DND-41 (cell line): ENCODE results near the gene GAS2.

Source experiments
- ATAC-seq: fragments of 200-7000 bp; cut with Tn5 transposase; 3 replicates; pipeline ENCODE4 v1.9.1; 2021; ENCODE audit warnings: low read depth; ENCODE audit not compliant: insufficient read depth
- DNase-seq: peaks from one replicate; pipeline ENCODE4 v3.0.0-alpha.2; 2020
- H2AFZ ChIP-seq: 2 replicates; pipeline ENCODE4 v1.6.0; 2012; ENCODE audit warnings: low read depth, low read length
- H3K27ac ChIP-seq: 2 replicates; pipeline ENCODE4 v1.5.1; 2012; ENCODE audit warnings: low read length, inconsistent platforms
- H3K27me3 ChIP-seq: fragments of 200-600 bp; sonication (generic); 2 replicates; pipeline ENCODE4 v1.6.0; 2012; ENCODE audit warnings: low read length, mild to moderate bottlenecking, inconsistent platforms; ENCODE audit not compliant: insufficient read depth, poor library complexity
- H3K36me3 ChIP-seq: 2 replicates; pipeline ENCODE4 v1.5.1; 2012; ENCODE audit warnings: low read length, inconsistent platforms; ENCODE audit not compliant: insufficient read depth
- H3K4me1 ChIP-seq: 2 replicates; pipeline ENCODE4 v1.5.1; 2012; ENCODE audit warnings: mild to moderate bottlenecking, low read length; ENCODE audit not compliant: insufficient read depth
- H3K4me2 ChIP-seq: 2 replicates; pipeline ENCODE4 v1.6.0; 2012; ENCODE audit warnings: mild to moderate bottlenecking, moderate library complexity, low read length, inconsistent platforms; ENCODE audit not compliant: insufficient read depth
- H3K4me3 ChIP-seq, 2 experiments: fragments of 200-600 bp in 1 of 2; shearing (Covaris generic) in 1 of 2; 2 replicates each; pipeline ENCODE4 v1.5.1; 2012 to 2016; ENCODE audit warnings: inconsistent platforms in 2 of 2, low read length in 2 of 2, mild to moderate bottlenecking in 2 of 2, low read depth in 1 of 2, moderate library complexity in 1 of 2
- H3K79me2 ChIP-seq: 2 replicates; pipeline ENCODE4 v1.6.0; 2012; ENCODE audit warnings: low read length, inconsistent platforms; ENCODE audit not compliant: insufficient read depth
- H3K9ac ChIP-seq: 2 replicates; pipeline ENCODE4 v1.6.0; 2012; ENCODE audit warnings: low read depth, mild to moderate bottlenecking, inconsistent platforms, low read length, moderate library complexity
- H3K9me3 ChIP-seq: 2 replicates; pipeline ENCODE4 v1.5.1; 2012; ENCODE audit warnings: low read length, moderate library complexity, mild to moderate bottlenecking, inconsistent platforms; ENCODE audit not compliant: insufficient read depth, severe bottlenecking
- H4K20me1 ChIP-seq: 2 replicates; pipeline ENCODE4 v1.6.0; 2012; ENCODE audit warnings: low read length; ENCODE audit not compliant: insufficient read depth
- CTCF ChIP-seq: IDR thresholded peaks from 2 replicates; pipeline ENCODE4 v1.5.1; 2012; ENCODE audit warnings: borderline replicate concordance, low read length, moderate library complexity, mild to moderate bottlenecking; ENCODE audit not compliant: poor library complexity, severe bottlenecking; ENCODE audit errors: extremely low read depth
- EZH2 ChIP-seq: IDR thresholded peaks from 3 replicates; pipeline ENCODE4 v1.6.1; 2012; ENCODE audit warnings: borderline replicate concordance, low read depth, mild to moderate bottlenecking, moderate library complexity, low read length, inconsistent platforms; ENCODE audit not compliant: severe bottlenecking

The GAS2 gene

GRCh38 chr11:22657101-22657694, 9.2 kb upstream of the GAS2 start:
- no peaks in the 10 kb centered on the region for H3K27me3 ChIP-seq
- H3K79me2 ChIP-seq = no peaks in the 10 kb centered on the region
- DNase-seq (no peak), ATAC-seq (peak; percentile 82)
- H3K36me3 ChIP-seq = no peaks in the 10 kb centered on the region
- no peaks in the 10 kb centered on the region for H3K9me3 ChIP-seq
- no peak for TF ChIP-seq EZH2
- no peak for TF ChIP-seq CTCF
- peak overlapping the region; percentile 50; the same call in 1 of the 2 replicates for H3K27ac ChIP-seq
- H3K4me3 ChIP-seq = no peak overlapping the region
- H3K4me1 ChIP-seq = peaks cover 23% of the 10 kb centered on the region
- H3K9ac ChIP-seq = no peak overlapping the region
- peak overlapping the region; percentile 15; the same call in 1 of the 2 replicates for H3K4me2 ChIP-seq
- H4K20me1 ChIP-seq = no peaks in the 10 kb centered on the region
- H2AFZ ChIP-seq = peak overlapping the region; percentile 44; the same call in 1 of the 2 replicates

- H3K79me2 ChIP-seq = no peaks in the 10 kb centered on the region
- H3K36me3 ChIP-seq = no peaks in the 10 kb centered on the region
- H3K27ac ChIP-seq = no peak overlapping the region
- H3K9ac ChIP-seq = no peak overlapping the region
- TF ChIP-seq EZH2 (no peak), CTCF (no peak)
- no peaks in the 10 kb centered on the region for H3K27me3 ChIP-seq
- no peak overlapping the region for H3K4me3 ChIP-seq
- no peaks in the 10 kb centered on the region for H3K9me3 ChIP-seq
- ATAC-seq (no peak), DNase-seq (no peak)
- no peaks in the 10 kb centered on the region for H4K20me1 ChIP-seq
- peaks cover 23% of the 10 kb centered on the region for H3K4me1 ChIP-seq
- H3K4me2 ChIP-seq = no peak overlapping the region
- H2AFZ ChIP-seq = no peak overlapping the region
Measured at GRCh38 chr11:22659783-22660182, 6.6 kb upstream of the GAS2 start.

- Histone ChIP-seq H2AFZ (peak overlapping the region; percentile 45), H3K4me2 (peak overlapping the region; percentile 52), H3K4me3 (peak overlapping the region; percentile 11 to 55; a peak in 3 of 4 replicates), H3K79me2 (0 out of 2 replicates have a peak, but pooled peaks cover 2% of the 10 kb centered on the region), H3K4me1 (peaks cover 36% of the 10 kb centered on the region), H4K20me1 (no peaks in the 10 kb centered on the region), H3K36me3 (no peaks in the 10 kb centered on the region), H3K9me3 (no peaks in the 10 kb centered on the region), H3K27me3 (peaks cover 40% of the 10 kb centered on the region), H3K9ac (peak overlapping the region; percentile 53), H3K27ac (peak overlapping the region; percentile 81)
- ATAC-seq (peak; percentile 66), DNase-seq (no peak)
- TF ChIP-seq CTCF = no peak
- TF ChIP-seq EZH2 = peak; percentile 66
Measured at GRCh38 chr11:22666688-22667439, 453 bp downstream of the GAS2 start.
